HuH-7 (cell line): ENCODE results near the gene MET.
"Not testable (repeated sequence)": the region's sequence is repeated elsewhere in the genome, so short reads cannot be mapped to it uniquely, and the experiment has no call there.

Experiments used
- DNase-seq: peaks from one replicate; pipeline ENCODE4 v3.0.0; 2011; ENCODE audit warnings: low spot score

The MET gene

DNA sequence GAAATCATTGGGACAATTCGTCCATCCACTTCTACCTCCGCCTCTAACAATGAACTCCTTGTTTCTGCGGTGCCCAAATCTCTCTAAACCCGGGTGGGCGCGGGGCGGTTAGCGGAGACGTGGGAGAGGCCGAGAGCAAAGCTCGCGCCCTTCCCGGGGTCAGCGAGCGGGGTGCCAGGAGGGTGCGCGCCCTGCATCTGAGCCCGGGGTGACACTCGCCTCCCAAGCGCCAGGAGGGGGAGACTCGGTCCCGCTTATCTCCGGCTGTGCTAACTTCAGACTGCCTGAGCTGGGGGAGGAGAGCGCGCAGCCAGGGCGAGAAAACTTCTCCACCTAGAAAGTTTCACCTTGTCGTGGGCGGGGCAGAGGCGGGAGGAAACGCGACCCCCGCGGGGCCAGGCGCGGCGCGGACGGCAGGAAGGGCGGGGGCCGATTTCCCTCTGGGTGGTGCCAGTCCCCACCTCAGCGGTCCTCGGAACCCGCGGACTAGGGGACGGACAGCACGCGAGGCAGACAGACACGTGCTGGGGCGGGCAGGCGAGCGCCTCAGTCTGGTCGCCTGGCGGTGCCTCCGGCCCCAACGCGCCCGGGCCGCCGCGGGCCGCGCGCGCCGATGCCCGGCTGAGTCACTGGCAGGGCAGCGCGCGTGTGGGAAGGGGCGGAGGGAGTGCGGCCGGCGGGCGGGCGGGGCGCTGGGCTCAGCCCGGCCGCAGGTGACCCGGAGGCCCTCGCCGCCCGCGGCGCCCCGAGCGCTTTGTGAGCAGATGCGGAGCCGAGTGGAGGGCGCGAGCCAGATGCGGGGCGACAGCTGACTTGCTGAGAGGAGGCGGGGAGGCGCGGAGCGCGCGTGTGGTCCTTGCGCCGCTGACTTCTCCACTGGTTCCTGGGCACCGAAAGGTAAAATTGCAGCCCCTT, at the start of gene MET:
Gene MET (plus strand): TSS at position 516 of the 915 bp plus-strand sequence. CDS start 26,889 bp downstream, outside the sequence.
- peak; percentile 88 for DNase-seq

DNA sequence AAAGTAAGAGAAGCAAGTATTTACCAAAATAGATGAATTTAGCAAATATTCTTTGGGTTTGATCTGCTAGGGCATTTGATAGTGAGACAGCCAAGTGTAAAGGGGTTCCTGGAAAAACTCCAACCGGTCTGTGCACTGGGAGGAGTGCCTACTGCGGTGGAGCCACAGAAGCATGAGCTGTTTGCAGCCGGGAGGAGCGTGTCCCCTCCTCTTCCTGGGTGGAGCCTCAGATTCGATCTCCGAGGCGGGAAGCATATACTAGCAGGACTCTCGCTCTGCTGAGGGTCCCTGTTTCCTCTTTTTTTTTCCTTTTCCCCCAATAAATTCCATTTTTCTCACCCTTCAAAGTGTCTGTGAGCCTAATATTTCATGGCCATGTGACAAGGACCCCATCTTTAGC, 45.1 kb upstream of the MET start:
- no peak for DNase-seq

- no peak for DNase-seq
Measured at GRCh38 chr7:116629051-116629463, 42.9 kb upstream of the MET start.

DNA sequence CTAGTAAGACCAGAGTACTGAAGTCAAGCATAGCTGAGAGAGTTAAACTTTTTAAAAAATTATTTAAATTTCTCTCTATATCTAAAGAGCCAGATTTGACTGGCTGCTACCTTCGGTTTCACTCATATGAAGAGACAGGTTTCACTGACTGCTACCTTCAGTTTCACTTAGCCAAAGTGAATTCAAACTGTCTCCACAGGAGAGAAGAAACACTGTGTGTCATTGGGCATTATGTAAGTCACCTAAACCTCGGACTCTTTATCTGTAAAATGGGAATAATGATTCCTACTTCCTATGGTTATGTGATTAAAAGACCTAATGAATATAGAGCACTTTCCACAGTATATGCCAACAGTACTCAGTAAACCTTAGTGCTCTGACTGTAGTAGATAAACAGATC, 41.6 kb upstream of the MET start:
- DNase-seq = no peak

GRCh38 chr7:116630932-116631671, 40.9 kb upstream of the MET start:
- no peak for DNase-seq

GRCh38 chr7:116631676-116632075, 40.3 kb upstream of the MET start:
- no peak for DNase-seq

DNA sequence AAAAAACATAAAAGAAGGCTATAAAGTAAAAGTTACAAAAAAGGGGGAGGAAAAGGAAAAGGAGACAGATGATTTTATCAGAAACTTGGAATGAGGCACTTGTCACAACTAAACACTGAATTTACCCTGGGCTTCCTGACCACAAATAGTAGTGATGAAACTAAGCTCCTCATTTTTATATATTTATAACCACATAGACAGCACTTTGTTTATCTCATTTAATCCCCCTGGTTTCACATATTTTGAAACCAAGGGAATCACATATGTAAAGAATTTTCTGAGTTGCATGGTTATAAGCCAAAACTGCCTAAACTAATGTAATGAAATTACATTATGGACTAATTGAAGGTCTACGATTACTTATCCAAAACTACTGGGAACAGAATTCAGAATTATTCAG, 39.6 kb upstream of the MET start:
- no peak for DNase-seq

DNA sequence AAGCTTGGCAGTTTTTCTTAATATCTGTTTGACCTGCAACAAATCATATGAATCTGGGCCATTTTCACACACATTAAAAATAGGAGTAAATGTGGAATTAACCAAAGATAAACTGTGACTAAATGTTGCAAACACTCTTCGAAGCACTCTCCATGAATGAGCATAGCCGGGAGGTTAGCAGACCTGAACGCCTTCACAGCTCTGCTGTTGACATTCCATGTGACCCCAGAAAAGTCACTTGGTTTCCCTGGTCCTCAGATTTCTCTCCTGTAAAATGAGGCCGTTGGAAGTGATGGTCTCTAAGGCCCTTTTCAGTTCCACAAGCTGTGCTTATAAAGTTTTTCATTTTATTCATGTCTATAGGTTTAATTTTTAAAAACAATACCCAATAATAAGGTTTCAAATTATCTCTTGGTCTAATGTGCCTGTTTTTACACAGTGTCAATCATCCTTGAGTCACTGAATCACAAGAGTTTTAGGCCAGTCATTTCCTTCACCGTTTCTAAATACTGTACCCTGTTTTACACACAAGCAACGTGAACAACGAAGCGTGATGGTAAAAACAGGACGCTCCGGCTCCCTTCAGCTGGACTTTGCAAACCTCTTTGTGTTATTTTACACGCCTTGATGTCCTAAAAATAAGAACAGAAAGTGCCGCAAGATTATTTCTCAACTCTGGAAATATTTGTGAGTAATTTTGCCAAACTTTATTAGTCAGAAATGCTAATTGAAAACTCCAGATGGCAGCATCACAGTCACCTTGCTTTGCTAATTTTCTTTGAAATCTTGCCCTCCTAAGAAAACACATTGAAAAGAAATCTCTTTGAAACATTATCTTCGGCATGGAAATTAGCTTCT, 38.6 kb upstream of the MET start:
- DNase-seq = no peak

DNA sequence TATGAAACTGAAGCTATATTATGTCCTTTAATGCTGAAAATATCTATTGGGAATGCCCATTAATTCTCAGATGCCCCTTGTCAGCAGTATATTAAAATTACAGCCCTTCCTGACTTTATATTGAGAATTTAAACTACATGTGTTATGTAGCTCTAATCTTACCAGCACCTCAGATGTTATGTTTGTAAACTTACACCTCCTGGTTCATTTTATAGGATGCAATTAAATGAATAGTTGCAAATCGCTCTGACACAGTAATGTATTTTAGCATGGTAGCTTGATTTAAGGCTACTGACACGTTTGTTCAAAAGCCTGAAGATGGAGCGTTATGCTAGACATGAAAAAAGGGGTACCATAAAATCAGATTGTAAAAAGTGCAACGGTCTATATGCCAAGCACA, 35.0 kb upstream of the MET start:
- DNase-seq = no peak

DNA sequence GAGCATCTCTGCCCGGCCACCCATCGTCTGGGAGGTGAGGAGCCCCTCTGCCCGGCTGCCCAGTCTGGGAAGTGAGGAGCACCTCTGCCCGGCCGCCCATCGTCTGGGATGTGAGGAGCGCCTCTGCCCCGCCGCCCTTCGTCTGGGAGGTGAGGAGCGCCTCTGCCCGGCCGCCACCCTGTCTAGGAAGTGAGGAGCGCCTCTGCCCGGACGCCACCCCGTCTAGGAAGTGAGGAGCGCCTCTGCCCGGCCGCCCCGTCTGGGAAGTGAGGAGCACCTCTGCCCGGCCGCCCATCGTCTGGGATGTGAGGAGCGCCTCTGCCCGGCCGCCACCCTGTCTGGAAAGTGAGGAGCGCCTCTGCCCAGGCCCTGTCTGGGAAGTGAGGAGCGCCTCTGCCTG, 33.4 kb upstream of the MET start:
- DNase-seq = not testable (repeated sequence)

DNA sequence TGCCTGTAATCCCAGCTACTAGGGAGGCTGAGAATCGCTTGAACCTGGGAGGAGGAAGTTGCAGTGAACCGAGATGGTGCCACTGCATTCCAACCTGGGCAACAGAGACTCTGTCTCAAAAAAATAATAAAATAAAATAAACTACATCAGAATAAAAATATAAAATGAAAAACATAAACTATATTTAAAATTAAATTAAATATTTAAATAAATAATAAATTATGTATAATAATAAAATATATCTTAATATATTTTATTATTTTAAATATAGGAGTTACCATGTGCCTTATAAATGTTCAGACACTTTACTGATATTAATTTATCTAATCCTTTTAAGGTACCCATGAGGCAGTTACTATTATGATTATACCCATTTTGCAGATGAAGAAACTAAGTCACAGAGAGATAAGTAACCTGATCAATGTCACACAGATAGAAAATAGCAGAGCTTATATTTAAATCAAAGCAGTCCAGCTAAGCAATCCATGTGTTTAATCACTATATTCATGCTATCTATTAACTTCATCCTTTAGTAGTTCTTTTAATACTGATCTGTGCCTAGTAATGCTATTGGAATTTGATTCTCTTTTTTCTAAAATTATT, 30.3 kb upstream of the MET start:
- no peak for DNase-seq

GRCh38 chr7:116643148-116643547, 28.8 kb upstream of the MET start:
- DNase-seq = not testable (repeated sequence)

DNA sequence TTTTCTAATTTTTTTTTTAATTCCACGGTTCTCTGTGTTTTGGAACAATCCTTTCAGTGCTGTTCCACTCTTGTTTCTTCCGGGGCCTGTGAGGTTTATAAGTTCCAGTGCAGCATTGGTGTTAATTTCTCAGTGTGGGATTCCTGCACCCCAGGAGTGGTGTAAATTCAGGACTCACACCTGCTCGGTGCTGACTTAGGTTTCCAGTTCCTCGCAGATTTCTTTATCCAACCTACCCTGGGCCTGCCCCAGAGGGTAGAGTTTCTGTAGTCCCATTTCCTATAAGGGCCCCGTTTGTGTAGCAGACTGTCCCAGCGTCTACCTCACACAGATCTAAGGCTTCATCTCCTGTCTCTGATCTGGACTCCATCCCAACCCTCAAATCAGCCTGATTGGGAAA, 27.4 kb upstream of the MET start:
- no peak for DNase-seq

- DNase-seq = no peak
Measured at GRCh38 chr7:116647290-116647689, 24.7 kb upstream of the MET start.

DNA sequence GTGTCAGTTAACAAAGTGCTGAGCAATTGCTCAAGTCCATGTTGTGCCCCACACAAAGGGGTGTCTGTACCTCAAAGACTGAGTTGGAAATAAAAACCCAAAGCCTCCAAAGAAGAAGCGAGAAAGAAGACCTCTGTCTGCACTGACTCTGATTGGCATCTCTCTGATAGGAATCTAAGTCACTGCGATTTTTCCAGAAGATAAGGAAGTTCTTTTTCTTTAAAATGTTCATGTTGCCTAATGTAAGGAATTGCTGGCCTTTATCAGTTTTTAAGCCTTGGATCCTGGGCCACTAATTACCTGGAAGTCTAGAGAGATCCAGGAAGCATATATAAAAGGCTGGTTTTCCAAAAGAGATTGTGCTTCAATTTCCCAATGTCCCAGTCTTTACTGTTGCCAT, 24.1 kb upstream of the MET start:
- no peak for DNase-seq

DNA sequence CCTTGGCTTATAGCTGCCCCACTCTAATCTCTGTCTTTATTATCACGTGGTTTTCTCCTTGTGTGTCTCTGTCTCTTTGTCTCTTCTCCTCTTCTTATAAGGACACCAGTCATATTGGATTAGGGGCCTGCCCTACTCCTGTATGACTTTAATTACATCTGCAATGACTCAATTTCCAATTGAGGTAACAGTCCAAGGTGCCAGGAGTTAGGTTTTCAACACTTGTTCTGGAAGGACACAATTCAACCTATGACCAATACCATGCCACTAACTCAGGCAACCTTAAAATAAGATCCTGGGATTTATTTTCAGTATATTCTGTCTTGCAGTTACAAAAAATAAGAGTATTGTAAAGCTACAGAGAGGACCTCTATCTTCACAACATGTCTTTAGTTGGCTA, 21.6 kb upstream of the MET start:
- DNase-seq = no peak

- no peak for DNase-seq
Measured at GRCh38 chr7:116652793-116653192, 19.2 kb upstream of the MET start.

- DNase-seq = no peak
Measured at GRCh38 chr7:116653204-116653603, 18.8 kb upstream of the MET start.

- no peak for DNase-seq
Measured at GRCh38 chr7:116653646-116654045, 18.4 kb upstream of the MET start.

- DNase-seq = not testable (repeated sequence)
Measured at GRCh38 chr7:116659248-116659647, 12.7 kb upstream of the MET start.

DNA sequence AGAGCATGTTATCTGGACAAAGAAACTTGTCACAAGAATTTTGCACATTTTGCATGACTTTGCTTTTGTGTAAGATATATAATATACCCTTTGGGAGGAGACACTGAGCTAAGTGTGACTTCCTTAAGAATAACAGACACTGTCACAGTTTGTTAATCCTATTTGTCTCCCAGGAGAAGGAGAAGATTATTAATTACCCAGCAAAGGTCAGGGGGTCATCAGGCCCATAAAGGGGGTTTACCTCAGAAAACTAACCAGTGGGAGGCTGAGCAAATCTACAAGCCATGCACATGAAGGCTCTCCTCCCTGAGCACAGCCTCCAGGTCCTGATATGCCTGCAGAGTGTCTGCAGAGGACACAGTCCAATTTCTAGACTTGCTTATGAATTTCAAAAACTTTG, 10.1 kb upstream of the MET start:
- DNase-seq = no peak

GRCh38 chr7:116663744-116664143, 8.3 kb upstream of the MET start:
- DNase-seq = no peak
